HEK293T (cell line): ENCODE results near the gene IRF2BP1.

Experiments
- ARNT ChIP-seq: fragments of 450-650 bp; IDR thresholded peaks from 2 replicates; pipeline ENCODE4 v1.6.1; 2017; ENCODE audit warnings: mild to moderate bottlenecking
- BHLHE40 ChIP-seq: fragments of 450-650 bp; IDR thresholded peaks from 2 replicates; pipeline ENCODE4 v1.6.1; 2016; ENCODE audit warnings: mild to moderate bottlenecking, moderate library complexity, borderline replicate concordance
- CTBP1 ChIP-seq: fragments of 450-650 bp; IDR thresholded peaks from 2 replicates; pipeline ENCODE4 v1.6.1; 2016; ENCODE audit warnings: borderline replicate concordance
- ELF4 ChIP-seq: fragments of 450-650 bp; IDR thresholded peaks from 2 replicates; pipeline ENCODE4 v1.6.1; 2017; ENCODE audit warnings: antibody characterized with exemption
- FOXA1 ChIP-seq: fragments of 450-650 bp; IDR thresholded peaks from 2 replicates; pipeline ENCODE4 v1.6.1; 2016; ENCODE audit warnings: mild to moderate bottlenecking
- FOXK2 ChIP-seq: fragments of 450-650 bp; IDR thresholded peaks from 2 replicates; pipeline ENCODE4 v1.6.1; 2016; ENCODE audit warnings: mild to moderate bottlenecking
- FOXM1 ChIP-seq: fragments of 450-650 bp; IDR thresholded peaks from 2 replicates; pipeline ENCODE4 v1.6.1; 2017; ENCODE audit warnings: mild to moderate bottlenecking, borderline replicate concordance
- L3MBTL2 ChIP-seq: fragments of 450-650 bp; conservative IDR thresholded peaks from 2 replicates; pipeline ENCODE4 v1.6.1; 2016; ENCODE audit warnings: mild to moderate bottlenecking
- PKNOX1 ChIP-seq: fragments of 450-650 bp; IDR thresholded peaks from 2 replicates; pipeline ENCODE4 v1.6.1; 2016
- SP1 ChIP-seq: fragments of 450-650 bp; IDR thresholded peaks from 2 replicates; pipeline ENCODE4 v1.6.1; 2017
- SUZ12 ChIP-seq: fragments of 450-650 bp; IDR thresholded peaks from 2 replicates; pipeline ENCODE4 v1.6.1; 2016; ENCODE audit warnings: mild to moderate bottlenecking
- TARDBP ChIP-seq: fragments of 450-650 bp; IDR thresholded peaks from 2 replicates; pipeline ENCODE4 v1.6.1; 2016

DNA sequence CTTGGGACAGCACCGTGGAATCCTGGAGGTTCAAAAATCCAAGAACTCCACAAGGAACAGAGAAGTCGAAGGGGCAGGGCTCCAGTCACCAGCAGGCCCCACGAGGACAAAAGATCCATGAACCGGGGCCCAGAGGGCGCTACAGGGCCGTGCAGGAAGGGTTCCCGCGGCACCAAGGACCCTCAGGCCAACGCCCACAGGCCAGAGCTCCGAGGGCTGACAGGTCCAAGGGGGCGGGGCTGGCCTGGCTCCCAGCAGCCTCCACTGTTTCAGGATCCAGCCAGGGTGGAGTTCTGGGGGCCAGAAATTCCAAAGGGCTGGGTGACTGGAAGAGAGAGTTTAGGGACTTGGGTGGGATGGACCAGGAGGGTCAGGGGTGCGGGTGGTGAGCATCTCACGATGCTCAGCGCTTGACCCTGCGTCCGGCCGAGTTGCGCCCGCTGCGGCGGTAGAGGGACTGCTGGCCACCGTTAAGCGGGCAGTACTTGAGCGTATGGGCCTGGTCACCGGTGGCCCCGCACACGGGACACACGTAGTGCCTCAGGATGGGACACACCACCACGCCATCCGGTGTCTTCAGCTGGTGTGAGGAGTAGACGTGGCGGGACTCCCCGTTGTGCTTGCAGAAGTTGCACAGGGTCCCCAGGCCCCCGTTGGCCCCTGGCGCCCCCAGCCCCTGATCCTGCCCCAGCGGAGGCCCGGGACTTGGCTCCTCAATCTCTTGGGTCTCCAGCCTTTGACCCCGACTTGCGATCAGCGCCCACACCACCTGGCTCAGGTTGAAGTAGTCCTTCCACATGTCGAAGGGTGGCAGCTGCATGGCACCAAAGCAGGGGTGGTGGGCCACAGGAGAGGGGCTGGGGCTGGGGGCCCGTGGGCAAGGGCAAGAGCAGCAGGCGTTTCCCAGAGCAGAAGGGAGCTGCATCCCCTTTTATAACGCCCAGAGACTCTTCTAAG lies 28.2 kb upstream of the IRF2BP1 start, which contains the start of gene NANOS2:
- TF ChIP-seq TARDBP (no peak), ELF4 (no peak), BHLHE40 (no peak), SUZ12 (no peak), FOXM1 (no peak), CTBP1 (no peak), L3MBTL2 (no peak), SP1 (no peak), FOXA1 (no peak), FOXK2 (no peak), PKNOX1 (no peak), ARNT (no peak)
